ENCODE data around the gene GLDN. TPM values are rescaled to one million over a fixed set of nuclear protein-coding genes. Genes with fewer than 3 reads are reported as not detected.

GLDN gene
- polyA plus RNA-seq, 1 of the 3 experiments (the other 2 are of a cell fraction) = not detected

- TF ChIP-seq CHD2 (IDR thresholded peaks at IDR 0.05; ENCODE audit: low read length, partially characterized antibody) (peak; percentile 68), MEF2A (IDR thresholded peaks at IDR 0.05; ENCODE audit: borderline replicate concordance, low read depth) (no peak), RCOR1 (IDR thresholded peaks at IDR 0.05; ENCODE audit: low read length) (peak; percentile 91), USF2 (IDR thresholded peaks at IDR 0.05; ENCODE audit: borderline replicate concordance, low read depth, low read length) (no peak), POLR2AphosphoS5 (IDR thresholded peaks at IDR 0.05; ENCODE audit: low read depth, low read length) (no peak), CTCF (IDR thresholded peaks at IDR 0.05) (no peak)
Observed at GRCh38 chr15:51374131-51374530, 32.7 kb downstream of the GLDN start (continued).

DNA sequence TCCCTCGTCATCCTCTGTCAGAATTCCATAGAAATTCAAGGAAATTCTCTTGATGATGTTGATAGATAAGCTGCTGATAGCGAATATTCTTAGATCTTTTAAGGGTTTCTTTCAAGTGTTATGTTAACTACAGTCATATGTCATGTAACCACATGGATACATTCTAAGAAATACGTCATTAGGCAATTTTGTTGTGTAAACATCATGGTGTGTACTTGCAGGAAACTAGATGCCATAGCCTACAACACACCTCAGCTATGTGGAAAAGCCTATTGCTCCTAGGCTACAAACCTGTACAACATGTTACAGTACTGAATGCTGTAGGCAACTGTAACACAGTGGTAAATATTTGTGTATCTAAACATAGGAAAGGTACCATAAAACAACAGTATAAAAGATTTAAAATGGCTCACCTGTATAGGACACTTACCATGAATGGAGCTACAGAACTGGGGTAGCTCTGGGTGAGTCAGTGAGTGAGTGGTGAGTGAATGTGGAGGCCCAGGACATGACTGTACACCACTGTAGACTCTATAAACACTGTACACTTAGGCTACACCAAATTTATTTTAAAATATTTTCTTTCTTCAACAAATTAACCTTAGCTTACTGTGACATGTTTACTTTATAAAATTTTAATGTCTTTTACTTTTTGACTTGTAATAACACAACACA lies 34.6 kb downstream of the GLDN start:
- no peak for TF ChIP-seq TCF12 (IDR thresholded peaks at IDR 0.05)
- TF ChIP-seq TAF1 (IDR thresholded peaks at IDR 0.05; ENCODE audit: borderline replicate concordance, low read depth, low read length) = no peak
- no peak for TF ChIP-seq PBX3 (IDR thresholded peaks at IDR 0.05)
- no peak for TF ChIP-seq EZH2phosphoT487 (IDR thresholded peaks at IDR 0.05; ENCODE audit: borderline replicate concordance, low read depth)
- TF ChIP-seq CHD2 (IDR thresholded peaks at IDR 0.05; ENCODE audit: low read length, partially characterized antibody) = no peak
- no peak for TF ChIP-seq JUND (IDR thresholded peaks at IDR 0.05)
- TF ChIP-seq, protein P1, sequence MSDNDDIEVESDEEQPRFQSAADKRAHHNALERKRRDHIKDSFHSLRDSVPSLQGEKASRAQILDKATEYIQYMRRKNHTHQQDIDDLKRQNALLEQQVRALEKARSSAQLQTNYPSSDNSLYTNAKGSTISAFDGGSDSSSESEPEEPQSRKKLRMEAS (IDR thresholded peaks at IDR 0.05; ENCODE audit: low read depth) = no peak
- no peak for TF ChIP-seq NRF1 (IDR thresholded peaks at IDR 0.05; ENCODE audit: low read depth, low read length)
- no peak for TF ChIP-seq NFIC (IDR thresholded peaks at IDR 0.05; ENCODE audit: borderline replicate concordance)
- TF ChIP-seq POLR2AphosphoS5 (IDR thresholded peaks at IDR 0.05; ENCODE audit: low read depth, low read length) = no peak
- no peak for TF ChIP-seq ZBTB33 (IDR thresholded peaks at IDR 0.05; ENCODE audit: borderline replicate concordance, low read depth)
- no peak for TF ChIP-seq CTCF (IDR thresholded peaks at IDR 0.05)
- TF ChIP-seq, protein P2, sequence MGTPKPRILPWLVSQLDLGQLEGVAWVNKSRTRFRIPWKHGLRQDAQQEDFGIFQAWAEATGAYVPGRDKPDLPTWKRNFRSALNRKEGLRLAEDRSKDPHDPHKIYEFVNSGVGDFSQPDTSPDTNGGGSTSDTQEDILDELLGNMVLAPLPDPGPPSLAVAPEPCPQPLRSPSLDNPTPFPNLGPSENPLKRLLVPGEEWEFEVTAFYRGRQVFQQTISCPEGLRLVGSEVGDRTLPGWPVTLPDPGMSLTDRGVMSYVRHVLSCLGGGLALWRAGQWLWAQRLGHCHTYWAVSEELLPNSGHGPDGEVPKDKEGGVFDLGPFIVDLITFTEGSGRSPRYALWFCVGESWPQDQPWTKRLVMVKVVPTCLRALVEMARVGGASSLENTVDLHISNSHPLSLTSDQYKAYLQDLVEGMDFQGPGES (IDR thresholded peaks at IDR 0.05; ENCODE audit: low read depth, low read length) = no peak
- Histone ChIP-seq H3K4me3 (ENCODE audit: low read depth in 2 of 2, low read length in 1 of 2) (no peak overlapping the region), H3K9ac (no peak overlapping the region), H4K20me1 (ENCODE audit: insufficient read depth) (no peaks in the 10 kb centered on the region), H3K4me1 (ENCODE audit: control insufficient read depth in 1 of 2, insufficient read depth in 2 of 2, low read depth in 1 of 2, low read length in 1 of 2) (peaks cover 0 to 15% of the 10 kb centered on the region in 2 experiments; a peak in 2 of 4 replicates), H3K27me3 (ENCODE audit: insufficient read depth) (no peaks in the 10 kb centered on the region; the same call in 1 of the 2 replicates), H2AFZ (ENCODE audit: low read depth) (no peak overlapping the region), H3K4me2 (no peak overlapping the region), H3K79me2 (ENCODE audit: insufficient read depth) (no peaks in the 10 kb centered on the region), H3K27ac (ENCODE audit: low read depth in 2 of 2, low read length in 1 of 2) (no peak overlapping the region), H3K9me3 (no peaks in the 10 kb centered on the region), H3F3A (replicated peaks; ENCODE audit: insufficient read depth) (no peaks in the 10 kb centered on the region), H3K9me2 (no peaks in the 10 kb centered on the region), H3K36me3 (replicated peaks in 1 of 2; ENCODE audit: control insufficient read depth in 1 of 2, insufficient read depth in 2 of 2, low read length in 1 of 2) (no peaks in the 10 kb centered on the region)
- DNase-seq = no peak
- 36% methylated on average over 3 of the region's 3 CpGs for WGBS (ENCODE audit: low lambda C conversion rate)
- POLR2A ChIA-PET = no interaction called here
- CTCF ChIA-PET = interaction anchor here (1.1 to 8.0 kb wide), 7 partner anchors 10 to 211 kb away, joined by 3 to 115 read pairs (median 15); no protein-coding TSS in a partner anchor

Measured in SK-N-SH (cell line).